Lower lobe of right lung (tissue), 2 donors: ENCODE results near the gene UBQLN2. TPM values are rescaled to one million over a fixed set of nuclear protein-coding genes. Genes with fewer than 3 reads are reported as not detected.
"Not testable (repeated sequence)": the region's sequence is repeated elsewhere in the genome, so short reads cannot be mapped to it uniquely, and the experiment has no call there.

Experiments used
- ATAC-seq, 2 donors: fragments of 200-7000 bp; cut with Tn5 transposase; one replicate each; pipeline ENCODE4 v1.9.1; 2020 to 2022; ENCODE audit warnings: mild to moderate bottlenecking in 2 of 2, moderate library complexity in 2 of 2
- DNase-seq: peaks from one replicate; pipeline ENCODE4 v3.0.0-alpha.2; 2020
- H3K27ac ChIP-seq: fragments of 200-600 bp; one replicate; pipeline ENCODE4 v1.8.0; 2022
- H3K27me3 ChIP-seq: fragments of 200-600 bp; one replicate; pipeline ENCODE4 v1.8.0; 2022; ENCODE audit warnings: low read depth
- H3K36me3 ChIP-seq: fragments of 200-600 bp; one replicate; pipeline ENCODE4 v1.8.0; 2022; ENCODE audit warnings: mild to moderate bottlenecking
- H3K4me1 ChIP-seq: fragments of 200-600 bp; one replicate; pipeline ENCODE4 v1.8.0; 2022
- H3K4me3 ChIP-seq: fragments of 200-600 bp; one replicate; pipeline ENCODE4 v1.8.0; 2022; ENCODE audit warnings: mild to moderate bottlenecking
- H3K9me3 ChIP-seq: fragments of 200-600 bp; one replicate; pipeline ENCODE4 v1.8.0; 2022
- CTCF ChIP-seq: fragments of 200-600 bp; IDR thresholded peaks from one replicate; pipeline ENCODE4 v1.8.0; 2022; ENCODE audit warnings: antibody characterized with exemption, mild to moderate bottlenecking
- intact Hi-C: fragments of 100-400 bp; cut with DNase I; formaldehyde crosslinking; loops from one replicate; pipeline ENCODE4 v1.11.0; 2022
- long read RNA-seq: library from polyadenylated mRNA; unstranded; transcript quantifications from one replicate; pipeline ENCODE4 v2.0.0, GENCODE V29; 2021
- total RNA-seq: library from RNA; stranded (reverse); fragmentation: NEBNext Ultra II Directional; extraction: Animal tissue kit (Norgen Biotek cat#: 25700); gene quantifications from one replicate; pipeline ENCODE4 v1.2.1, GENCODE V29; 2021
- donor health status: DM: no; HTN: yes; CAD: no; lungs with severe emphysema.

The UBQLN2 gene
- 32.1 TPM for total RNA-seq
- long read RNA-seq, full-length matches to known transcripts: 90 of 93 reads
- long read RNA-seq, partial matches to known transcripts: 0 of 93 reads
- long read RNA-seq, other reads (novel, unspliced or antisense): 3 of 93 reads

GRCh38 chrX:56563231-56564161 is at the start of gene UBQLN2:
Gene UBQLN2 (plus strand): TSS chrX:56563627. CDS start chrX:56563874, 247 bp downstream.
- Histone ChIP-seq H3K9me3 (no peaks in the 10 kb centered on the region), H3K4me3 (peak within 1 kb of the TSS; percentile 70), H3K4me1 (peaks cover 23% of the 10 kb centered on the region), H3K27ac (peak within 1 kb of the TSS; percentile 98), H3K36me3 (no peaks in the 10 kb centered on the region), H3K27me3 (no peaks in the 10 kb centered on the region)
- peak; percentile 87 for DNase-seq
- intact Hi-C loops: no loop called here
- ATAC-seq: peak; percentile 97 to 98
- TF ChIP-seq CTCF: no peak

- DNase-seq: no peak
Measured at GRCh38 chrX:56519642-56520041, 43.8 kb upstream of the UBQLN2 start.

GRCh38 chrX:56529482-56530007 is 33.9 kb upstream of the UBQLN2 start:
- H3K9me3 ChIP-seq, H3K27ac ChIP-seq, H3K36me3 ChIP-seq, H3K4me3 ChIP-seq, DNase-seq, H3K4me1 ChIP-seq, intact Hi-C loops, ATAC-seq, H3K27me3 ChIP-seq: not testable (repeated sequence)

More at GRCh38 chrX:56519642-56520041, 43.8 kb upstream of the UBQLN2 start:
- TF ChIP-seq CTCF: no peak
- intact Hi-C loops: no loop called here
- ATAC-seq: no peak
- Histone ChIP-seq H3K27ac (no peak overlapping the region), H3K4me1 (no peaks in the 10 kb centered on the region), H3K27me3 (no peaks in the 10 kb centered on the region), H3K36me3 (no peaks in the 10 kb centered on the region), H3K9me3 (no peaks in the 10 kb centered on the region), H3K4me3 (no peak overlapping the region)

GRCh38 chrX:56530011-56530410 is 33.4 kb upstream of the UBQLN2 start:
- H3K36me3 ChIP-seq: no peaks in the 10 kb centered on the region
- no peak overlapping the region for H3K27ac ChIP-seq
- no peaks in the 10 kb centered on the region for H3K27me3 ChIP-seq
- H3K9me3 ChIP-seq: no peaks in the 10 kb centered on the region
- ATAC-seq (no peak), DNase-seq (no peak)
- no peak overlapping the region for H3K4me3 ChIP-seq
- no peaks in the 10 kb centered on the region for H3K4me1 ChIP-seq
- no peak for TF ChIP-seq CTCF
- intact Hi-C loops: no loop called here

GRCh38 chrX:56550667-56551066 is 12.8 kb upstream of the UBQLN2 start:
- ATAC-seq (no peak), DNase-seq (no peak)
- no peaks in the 10 kb centered on the region for H3K4me1 ChIP-seq
- no peak overlapping the region for H3K27ac ChIP-seq
- H3K36me3 ChIP-seq: no peaks in the 10 kb centered on the region
- no peak for TF ChIP-seq CTCF
- no peaks in the 10 kb centered on the region for H3K27me3 ChIP-seq
- intact Hi-C loops: no loop called here
- H3K9me3 ChIP-seq: no peaks in the 10 kb centered on the region
- H3K4me3 ChIP-seq: no peak overlapping the region

- no peak overlapping the region for H3K4me3 ChIP-seq
- no peaks in the 10 kb centered on the region for H3K9me3 ChIP-seq
- ATAC-seq: no peak
- intact Hi-C loops: no loop called here
- DNase-seq: no peak
- no peak overlapping the region for H3K27ac ChIP-seq
- H3K27me3 ChIP-seq: no peaks in the 10 kb centered on the region
- no peaks in the 10 kb centered on the region for H3K36me3 ChIP-seq
- no peak for TF ChIP-seq CTCF
- H3K4me1 ChIP-seq: no peaks in the 10 kb centered on the region
Measured at GRCh38 chrX:56554870-56555269, 8.6 kb upstream of the UBQLN2 start.
